Glutamatergic neuron (in vitro differentiated cells): ENCODE measurements around the gene GFRA4. TPM values are rescaled to one million over a fixed set of nuclear protein-coding genes. Genes with fewer than 3 reads are reported as not detected.

Experiments
- DNase-seq: peaks from one replicate; pipeline ENCODE4 v3.0.0; 2022
- H3K27ac Mint-ChIP-seq: one replicate; pipeline ENCODE4 v1.8.0; 2020; ENCODE audit warnings: mild to moderate bottlenecking, mixed read lengths, inconsistent platforms; ENCODE audit not compliant: unreplicated experiment
- H3K27me3 Mint-ChIP-seq: one replicate; pipeline ENCODE4 v1.8.0; 2020; ENCODE audit warnings: mild to moderate bottlenecking, moderate library complexity, mixed read lengths, inconsistent platforms; ENCODE audit not compliant: unreplicated experiment
- H3K36me3 Mint-ChIP-seq: one replicate; pipeline ENCODE4 v1.8.0; 2020; ENCODE audit warnings: mild to moderate bottlenecking, mixed read lengths, inconsistent platforms; ENCODE audit not compliant: unreplicated experiment
- H3K4me1 Mint-ChIP-seq: one replicate; pipeline ENCODE4 v1.8.0; 2020; ENCODE audit warnings: mild to moderate bottlenecking, low read depth, mixed read lengths, inconsistent platforms; ENCODE audit not compliant: unreplicated experiment
- H3K4me3 Mint-ChIP-seq: one replicate; pipeline ENCODE4 v1.8.0; 2020; ENCODE audit warnings: mild to moderate bottlenecking, mixed read lengths, inconsistent platforms; ENCODE audit not compliant: unreplicated experiment
- H3K9me3 Mint-ChIP-seq: one replicate; pipeline ENCODE4 v1.8.0; 2020; ENCODE audit warnings: mild to moderate bottlenecking, moderate library complexity, mixed read lengths, inconsistent platforms; ENCODE audit not compliant: unreplicated experiment
- total RNA-seq: library from RNA; stranded (reverse); fragmentation: NEBNext Ultra II Directional; extraction: Animal tissue kit (Norgen Biotek cat#: 25700); gene quantifications from one replicate; pipeline ENCODE4 v1.2.1, GENCODE V29; 2021; ENCODE audit not compliant: unreplicated experiment
- TF ChIP-seq, protein P1 (sequence below): fragments of 200-600 bp; sonication (generic); IDR thresholded peaks from one replicate; pipeline ENCODE4 v1.5.0; 2021; ENCODE audit not compliant: partially characterized antibody, unreplicated experiment

Gene GFRA4
- total RNA-seq, 1 donor from 2014 or later, result not detected

GRCh38 chr20:3679749-3680700 is 16.8 kb upstream of the GFRA4 start:
- TF ChIP-seq, protein P1, sequence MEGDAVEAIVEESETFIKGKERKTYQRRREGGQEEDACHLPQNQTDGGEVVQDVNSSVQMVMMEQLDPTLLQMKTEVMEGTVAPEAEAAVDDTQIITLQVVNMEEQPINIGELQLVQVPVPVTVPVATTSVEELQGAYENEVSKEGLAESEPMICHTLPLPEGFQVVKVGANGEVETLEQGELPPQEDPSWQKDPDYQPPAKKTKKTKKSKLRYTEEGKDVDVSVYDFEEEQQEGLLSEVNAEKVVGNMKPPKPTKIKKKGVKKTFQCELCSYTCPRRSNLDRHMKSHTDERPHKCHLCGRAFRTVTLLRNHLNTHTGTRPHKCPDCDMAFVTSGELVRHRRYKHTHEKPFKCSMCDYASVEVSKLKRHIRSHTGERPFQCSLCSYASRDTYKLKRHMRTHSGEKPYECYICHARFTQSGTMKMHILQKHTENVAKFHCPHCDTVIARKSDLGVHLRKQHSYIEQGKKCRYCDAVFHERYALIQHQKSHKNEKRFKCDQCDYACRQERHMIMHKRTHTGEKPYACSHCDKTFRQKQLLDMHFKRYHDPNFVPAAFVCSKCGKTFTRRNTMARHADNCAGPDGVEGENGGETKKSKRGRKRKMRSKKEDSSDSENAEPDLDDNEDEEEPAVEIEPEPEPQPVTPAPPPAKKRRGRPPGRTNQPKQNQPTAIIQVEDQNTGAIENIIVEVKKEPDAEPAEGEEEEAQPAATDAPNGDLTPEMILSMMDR, result no peak
- H3K27ac Mint-ChIP-seq, result no peak overlapping the region
- no peak for DNase-seq
- H3K4me3 Mint-ChIP-seq, result no peak overlapping the region
- H3K9me3 Mint-ChIP-seq, result peaks cover 4% of the 10 kb centered on the region
- H3K4me1 Mint-ChIP-seq, result peaks cover 6% of the 10 kb centered on the region
- H3K36me3 Mint-ChIP-seq, result no peaks in the 10 kb centered on the region
- peaks cover 22% of the 10 kb centered on the region for H3K27me3 Mint-ChIP-seq

DNA sequence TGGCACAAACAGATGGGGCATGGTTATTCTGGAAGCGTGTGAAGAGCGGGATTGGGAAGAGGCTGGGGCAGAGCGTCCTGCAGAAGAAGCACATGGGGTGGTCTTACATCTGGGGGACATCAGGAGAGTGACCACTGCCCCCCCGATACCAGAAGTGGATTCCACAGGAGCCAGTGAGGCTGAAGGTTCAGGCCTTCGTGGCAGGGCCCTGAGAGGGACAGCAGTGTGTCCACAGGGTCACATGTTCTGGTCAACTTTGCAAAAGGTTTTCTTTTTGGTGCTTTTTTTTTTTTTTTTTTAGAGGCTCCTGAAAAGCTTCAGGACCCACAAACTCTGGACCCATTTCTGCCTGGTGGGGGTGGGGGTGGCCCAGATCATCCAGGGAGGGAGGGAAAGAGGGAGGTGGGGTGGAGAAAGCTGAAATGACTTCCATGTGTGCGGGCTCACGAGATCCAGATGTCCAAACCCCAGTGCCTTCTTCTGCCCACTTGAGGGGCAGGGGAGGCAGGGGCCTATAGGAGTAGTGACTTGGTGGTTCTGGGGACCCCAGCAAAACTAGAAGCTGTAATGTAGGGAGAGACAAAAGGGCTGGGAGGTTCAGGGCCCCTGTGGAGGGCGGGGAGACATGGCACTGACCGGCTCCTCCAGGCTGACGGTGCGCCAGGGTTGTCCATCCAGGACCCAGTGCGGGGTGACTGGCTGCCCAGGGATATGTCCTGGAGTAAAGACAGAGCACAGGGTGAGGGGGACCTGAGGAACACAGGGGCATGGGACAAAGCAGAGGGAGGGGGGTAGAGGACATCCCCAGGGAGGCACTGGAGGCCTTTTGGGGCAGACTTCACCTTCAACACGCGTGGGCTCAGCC is 15.9 kb upstream of the GFRA4 start:
- TF ChIP-seq, protein P1, result no peak

DNA sequence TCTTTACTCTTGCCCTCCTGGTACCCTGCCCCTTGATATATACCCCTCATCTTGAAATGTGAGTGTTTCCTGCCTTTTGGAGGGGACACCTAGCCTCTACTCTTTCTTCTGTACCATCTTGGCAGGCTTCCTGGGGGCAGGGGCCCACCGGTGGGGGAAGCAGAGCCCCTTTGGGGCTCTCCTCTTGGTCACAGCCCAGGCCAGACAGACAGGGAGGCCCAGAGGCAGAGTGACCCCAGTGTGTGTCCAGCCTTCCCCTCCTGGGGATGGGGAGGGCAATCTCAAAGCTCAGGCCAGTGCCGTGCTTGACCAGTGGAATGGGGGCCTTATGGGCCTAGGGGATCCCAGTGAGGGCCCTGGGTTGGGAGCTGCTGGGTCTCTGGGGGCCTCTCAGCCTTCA is 15.0 kb upstream of the GFRA4 start:
- Mint-ChIP-seq H3K27me3 (peaks cover 29% of the 10 kb centered on the region), H3K4me1 (peaks cover 6% of the 10 kb centered on the region), H3K36me3 (no peaks in the 10 kb centered on the region), H3K27ac (no peak overlapping the region), H3K4me3 (no peak overlapping the region), H3K9me3 (peaks cover 4% of the 10 kb centered on the region)
- TF ChIP-seq, protein P1, result no peak
- no peak for DNase-seq

More for the DNA sequence above, 15.9 kb upstream of the GFRA4 start:
- H3K36me3 Mint-ChIP-seq, result no peaks in the 10 kb centered on the region
- DNase-seq, result no peak
- H3K4me1 Mint-ChIP-seq, result peaks cover 6% of the 10 kb centered on the region
- H3K27ac Mint-ChIP-seq, result no peak overlapping the region
- H3K27me3 Mint-ChIP-seq, result peaks cover 29% of the 10 kb centered on the region
- H3K9me3 Mint-ChIP-seq, result peaks cover 4% of the 10 kb centered on the region
- no peak overlapping the region for H3K4me3 Mint-ChIP-seq

DNA sequence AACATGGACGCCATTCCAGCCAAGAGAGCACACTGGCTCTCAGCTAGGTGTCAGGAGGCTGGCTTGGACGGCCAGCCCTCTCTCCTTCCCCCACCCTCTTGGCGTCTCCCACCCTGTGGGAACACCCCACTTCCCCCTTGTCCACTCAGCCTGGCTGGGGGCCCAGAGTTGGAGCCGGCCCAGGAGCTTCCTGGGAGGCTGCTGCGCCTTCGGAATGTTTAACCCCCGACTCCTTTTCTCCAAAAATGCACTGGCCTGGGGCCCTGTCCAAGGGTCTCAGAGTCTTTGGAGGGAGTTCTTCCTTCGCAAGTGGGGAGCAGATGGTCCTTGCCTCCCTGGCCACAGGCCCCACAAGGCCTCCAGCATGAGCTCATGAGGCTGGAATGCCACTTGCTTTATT is 14.5 kb upstream of the GFRA4 start:
- TF ChIP-seq, protein P1, result no peak
- DNase-seq, result no peak
- no peaks in the 10 kb centered on the region for H3K36me3 Mint-ChIP-seq
- H3K4me3 Mint-ChIP-seq, result no peak overlapping the region
- peaks cover 30% of the 10 kb centered on the region for H3K27me3 Mint-ChIP-seq
- H3K4me1 Mint-ChIP-seq, result peaks cover 6% of the 10 kb centered on the region
- no peak overlapping the region for H3K27ac Mint-ChIP-seq
- H3K9me3 Mint-ChIP-seq, result peaks cover 6% of the 10 kb centered on the region
